CD4-positive, alpha-beta T cell (primary cell): ENCODE data around the gene RERE. TPM values are rescaled to one million over a fixed set of nuclear protein-coding genes. Genes with fewer than 3 reads are reported as not detected.

Experiments
- ATAC-seq: fragments of 200-7000 bp; cut with Tn5 transposase; one replicate; pipeline ENCODE4 v1.10.0; 2022; ENCODE audit warnings: mild to moderate bottlenecking; ENCODE audit not compliant: poor library complexity
- CTCF ChIA-PET: fragments of 350-600 bp; sonication (Branson Sonifier 250); formaldehyde crosslinking; loops from one replicate; lab custom pipeline; 2021; ENCODE audit warnings: antibody characterized with exemption, inconsistent platforms; lab: Charles Lee
- POLR2A ChIA-PET: fragments of 350-600 bp; sonication (Branson Sonifier 250); formaldehyde crosslinking; loops from one replicate; lab custom pipeline; 2021; ENCODE audit warnings: antibody characterized with exemption, inconsistent platforms; lab: Charles Lee
- DNase-seq, 14 experiments: peaks; one replicate each; pipeline ENCODE4 v3.0.0-alpha.2; 2013 to 2020; ENCODE audit warnings: mixed read lengths in 2 of 14
- H3K27ac ChIP-seq, 2 donors: one replicate each; pipeline versions ENCODE4 v1.5.1 to v1.7.0; 2013; ENCODE audit warnings: low read length in 2 of 2, low read depth in 1 of 2, mild to moderate bottlenecking in 1 of 2
- H3K27me3 ChIP-seq, 2 experiments: 1 replicate in 1 of 2; 2 replicates in 1 of 2; pipeline versions ENCODE4 v1.6.1 to v1.7.0; 2013; ENCODE audit warnings: low read length in 2 of 2, control low read depth in 1 of 2, mild to moderate bottlenecking in 1 of 2, moderate library complexity in 1 of 2; ENCODE audit not compliant: insufficient read depth in 2 of 2, control insufficient read depth in 1 of 2
- H3K36me3 ChIP-seq: one replicate; pipeline ENCODE4 v1.6.1; 2013; ENCODE audit warnings: low read length, control low read depth; ENCODE audit not compliant: insufficient read depth
- H3K4me1 ChIP-seq: one replicate; pipeline ENCODE4 v1.6.1; 2013; ENCODE audit warnings: low read length, control low read depth; ENCODE audit not compliant: insufficient read depth
- H3K4me3 ChIP-seq: one replicate; pipeline ENCODE4 v1.5.1; 2013; ENCODE audit warnings: mild to moderate bottlenecking, low read length, moderate library complexity
- H3K9me3 ChIP-seq, 2 experiments: 1 replicate in 1 of 2; 2 replicates in 1 of 2; pipeline versions ENCODE4 v1.6.1 to v1.7.0; 2013; ENCODE audit warnings: low read length in 2 of 2, mild to moderate bottlenecking in 2 of 2, control low read depth in 1 of 2, moderate library complexity in 1 of 2; ENCODE audit not compliant: control insufficient read depth in 1 of 2, insufficient read depth in 1 of 2
- H3K27ac Mint-ChIP-seq: one replicate; pipeline ENCODE4 v1.8.0; 2020; ENCODE audit warnings: mixed read lengths
- H3K27me3 Mint-ChIP-seq: one replicate; pipeline ENCODE4 v1.8.0; 2021; ENCODE audit warnings: mixed read lengths
- H3K36me3 Mint-ChIP-seq: one replicate; pipeline ENCODE4 v1.8.0; 2021; ENCODE audit warnings: low read depth, mixed read lengths
- H3K4me1 Mint-ChIP-seq: one replicate; pipeline ENCODE4 v1.8.0; 2021; ENCODE audit warnings: low read depth, mixed read lengths
- H3K4me3 Mint-ChIP-seq: one replicate; pipeline ENCODE4 v1.8.0; 2020; ENCODE audit warnings: mild to moderate bottlenecking, mixed read lengths
- H3K9me3 Mint-ChIP-seq: one replicate; pipeline ENCODE4 v1.8.0; 2020; ENCODE audit warnings: mixed read lengths
- intact Hi-C, 2 experiments: fragments of 100-400 bp; cut with DNase I in 1 of 2; cut with micrococcal nuclease in 1 of 2; formaldehyde crosslinking; loops; one replicate each; pipeline versions ENCODE4 v1.15.1 to v1.9.0; 2023 to 2025; cut with DNase I, micrococcal nuclease
- total RNA-seq, 174 experiments: library from RNA in 2 of 174; stranded (reverse) in 2 of 174; gene quantifications; one replicate each; pipeline ENCODE4 v1.2.3 and lab custom pipeline; 2021 to 2026
- TF ChIP-seq, protein P1 (sequence below): fragments of 200-600 bp; IDR thresholded peaks from one replicate; pipeline ENCODE4 v1.8.0; 2022; ENCODE audit warnings: antibody characterized with exemption, mild to moderate bottlenecking

The RERE gene
- total RNA-seq, 2 experiments from 2014 or later: 78.4 to 84.0 TPM

GRCh38 chr1:8791819-8792218 lies 25.6 kb downstream of the RERE start:
- intact Hi-C loops: no loop called here
- H3K4me1 Mint-ChIP-seq: no peaks in the 10 kb centered on the region
- H3K9me3 ChIP-seq: no peaks in the 10 kb centered on the region
- no peaks in the 10 kb centered on the region for H3K27me3 Mint-ChIP-seq
- H3K36me3 ChIP-seq: peaks cover 3% of the 10 kb centered on the region
- ChIA-PET CTCF (no interaction called here), POLR2A (interaction anchor here (1.0 kb wide), 1 partner anchor 55 kb away, joined by 3 read pairs; no protein-coding TSS in a partner anchor)
- no peak for DNase-seq
- no peak for ATAC-seq
- H3K27ac Mint-ChIP-seq: no peak overlapping the region
- no peaks in the 10 kb centered on the region for H3K9me3 Mint-ChIP-seq
- H3K36me3 Mint-ChIP-seq: peaks cover 11% of the 10 kb centered on the region
- no peak overlapping the region for H3K4me3 ChIP-seq
- TF ChIP-seq, protein P1, sequence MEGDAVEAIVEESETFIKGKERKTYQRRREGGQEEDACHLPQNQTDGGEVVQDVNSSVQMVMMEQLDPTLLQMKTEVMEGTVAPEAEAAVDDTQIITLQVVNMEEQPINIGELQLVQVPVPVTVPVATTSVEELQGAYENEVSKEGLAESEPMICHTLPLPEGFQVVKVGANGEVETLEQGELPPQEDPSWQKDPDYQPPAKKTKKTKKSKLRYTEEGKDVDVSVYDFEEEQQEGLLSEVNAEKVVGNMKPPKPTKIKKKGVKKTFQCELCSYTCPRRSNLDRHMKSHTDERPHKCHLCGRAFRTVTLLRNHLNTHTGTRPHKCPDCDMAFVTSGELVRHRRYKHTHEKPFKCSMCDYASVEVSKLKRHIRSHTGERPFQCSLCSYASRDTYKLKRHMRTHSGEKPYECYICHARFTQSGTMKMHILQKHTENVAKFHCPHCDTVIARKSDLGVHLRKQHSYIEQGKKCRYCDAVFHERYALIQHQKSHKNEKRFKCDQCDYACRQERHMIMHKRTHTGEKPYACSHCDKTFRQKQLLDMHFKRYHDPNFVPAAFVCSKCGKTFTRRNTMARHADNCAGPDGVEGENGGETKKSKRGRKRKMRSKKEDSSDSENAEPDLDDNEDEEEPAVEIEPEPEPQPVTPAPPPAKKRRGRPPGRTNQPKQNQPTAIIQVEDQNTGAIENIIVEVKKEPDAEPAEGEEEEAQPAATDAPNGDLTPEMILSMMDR: no peak
- H3K27me3 ChIP-seq: no peaks in the 10 kb centered on the region
- no peaks in the 10 kb centered on the region for H3K4me1 ChIP-seq
- H3K27ac ChIP-seq: no peak overlapping the region
- no peak overlapping the region for H3K4me3 Mint-ChIP-seq

DNA sequence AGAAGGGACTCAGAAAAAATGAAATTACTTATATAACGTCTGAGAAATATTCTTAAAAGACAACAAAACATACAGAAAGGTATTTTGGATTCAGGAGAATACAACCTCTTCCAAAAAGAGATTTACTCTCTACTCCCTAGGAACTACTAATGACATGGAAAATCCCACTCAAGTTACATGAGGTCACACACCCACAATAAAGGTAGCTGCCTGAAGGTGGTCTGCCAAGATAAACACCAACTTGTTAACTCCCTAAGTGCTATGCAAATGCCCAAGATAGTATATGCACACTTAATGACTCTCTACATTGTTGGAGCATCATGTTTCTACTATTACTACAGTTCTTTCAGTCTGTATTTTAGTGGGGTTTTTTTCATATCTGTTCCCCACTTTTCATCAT lies 26.5 kb downstream of the RERE start:
- H3K27ac ChIP-seq: no peak overlapping the region
- Mint-ChIP-seq H3K4me1 (no peaks in the 10 kb centered on the region), H3K27me3 (no peaks in the 10 kb centered on the region), H3K9me3 (no peaks in the 10 kb centered on the region), H3K4me3 (no peak overlapping the region), H3K27ac (no peak overlapping the region), H3K36me3 (peaks cover 4% of the 10 kb centered on the region)
- H3K4me3 ChIP-seq: no peak overlapping the region
- ATAC-seq (no peak), DNase-seq (no peak)
- TF ChIP-seq, protein P1: no peak
- H3K36me3 ChIP-seq: peaks cover under 1% of the 10 kb centered on the region
- CTCF ChIA-PET: no interaction called here
- no peaks in the 10 kb centered on the region for H3K4me1 ChIP-seq
- H3K9me3 ChIP-seq: no peaks in the 10 kb centered on the region
- POLR2A ChIA-PET: no interaction called here
- H3K27me3 ChIP-seq: no peaks in the 10 kb centered on the region
- intact Hi-C loops: no loop called here

- Histone ChIP-seq H3K9me3 (no peaks in the 10 kb centered on the region), H3K36me3 (no peaks in the 10 kb centered on the region), H3K4me1 (no peaks in the 10 kb centered on the region), H3K27ac (no peak overlapping the region), H3K27me3 (no peaks in the 10 kb centered on the region), H3K4me3 (no peak overlapping the region)
- POLR2A ChIA-PET: no interaction called here
- Mint-ChIP-seq H3K4me3 (no peak overlapping the region), H3K4me1 (no peaks in the 10 kb centered on the region), H3K36me3 (peaks cover 4% of the 10 kb centered on the region), H3K27ac (no peak overlapping the region), H3K27me3 (no peaks in the 10 kb centered on the region), H3K9me3 (no peaks in the 10 kb centered on the region)
- CTCF ChIA-PET: no interaction called here
- intact Hi-C loops: no loop called here
- TF ChIP-seq, protein P1: no peak
- DNase-seq (no peak), ATAC-seq (no peak)
These were observed 27.0 kb downstream of the RERE start for GRCh38 chr1:8790478-8790877.
